ENCODE measurements around the gene MYD88. TPM values are rescaled to one million over a fixed set of nuclear protein-coding genes. Genes with fewer than 3 reads are reported as not detected.

The MYD88 gene
- total and polyA plus RNA-seq, 9 of the 15 experiments (the other 6 are each of a cell fraction or from before 2014, with no cell fraction given): 3.2 to 47.3 (median 27.6) TPM

- TF ChIP-seq, protein P1, sequence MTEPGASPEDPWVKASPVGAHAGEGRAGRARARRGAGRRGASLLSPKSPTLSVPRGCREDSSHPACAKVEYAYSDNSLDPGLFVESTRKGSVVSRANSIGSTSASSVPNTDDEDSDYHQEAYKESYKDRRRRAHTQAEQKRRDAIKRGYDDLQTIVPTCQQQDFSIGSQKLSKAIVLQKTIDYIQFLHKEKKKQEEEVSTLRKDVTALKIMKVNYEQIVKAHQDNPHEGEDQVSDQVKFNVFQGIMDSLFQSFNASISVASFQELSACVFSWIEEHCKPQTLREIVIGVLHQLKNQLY (CRISPR knock-in tag; conservative IDR thresholded peaks at IDR 0.05): no peak; a peak in 1 of 4 replicates
- TF ChIP-seq ZNF133 (CRISPR knock-in tag; IDR thresholded peaks at IDR 0.05) (0 out of 2 replicates have a peak, but pooled peaks have one; percentile 69), RNF2 (IDR thresholded peaks at IDR 0.05) (no peak), ADNP (tag; IDR thresholded peaks at IDR 0.05) (no peak), TEAD1 (CRISPR knock-in tag; IDR thresholded peaks at IDR 0.05) (peak in 1 of 2 experiments; percentile 74; a peak in 2 of 4 replicates), ZNF324 (CRISPR knock-in tag; IDR thresholded peaks at IDR 0.05) (no peak), AFF1 (IDR thresholded peaks at IDR 0.05; ENCODE audit: low read depth in 1 of 2, partially characterized antibody in 2 of 2) (no peak), SAFB2 (IDR thresholded peaks at IDR 0.05; ENCODE audit: borderline replicate concordance, low read depth, low read length, severe bottlenecking) (no peak), NFRKB (IDR thresholded peaks at IDR 0.05; ENCODE audit: low read depth) (no peak), PATZ1 (CRISPR knock-in tag; IDR thresholded peaks at IDR 0.05; ENCODE audit: borderline replicate concordance) (no peak), CSDE1 (IDR thresholded peaks at IDR 0.05) (no peak), PTTG1 (tag; IDR thresholded peaks at IDR 0.05; ENCODE audit: low read depth) (no peak), NELFE (IDR thresholded peaks at IDR 0.05; ENCODE audit: insufficient read depth, insufficient read length) (no peak), ZFP1 (CRISPR knock-in tag; IDR thresholded peaks at IDR 0.05) (0 out of 2 replicates have a peak, but pooled peaks have one; percentile 19), SNAPC5 (CRISPR knock-in tag; IDR thresholded peaks at IDR 0.05) (no peak), ZNF212 (CRISPR knock-in tag; IDR thresholded peaks at IDR 0.05) (peak; percentile 84; the same call in 1 of the 2 replicates), ZKSCAN8 (CRISPR knock-in tag; IDR thresholded peaks at IDR 0.05) (no peak), ZNF766 (CRISPR knock-in tag; conservative IDR thresholded peaks at IDR 0.05) (no peak), CGGBP1 (CRISPR knock-in tag; IDR thresholded peaks at IDR 0.05) (no peak), ARNT (IDR thresholded peaks at IDR 0.05) (no peak), TRIM24 (IDR thresholded peaks at IDR 0.05) (no peak)
Measured at GRCh38 chr3:38136777-38137614, 1.5 kb upstream of the MYD88 start, which contains the start of gene ACAA1 (continued).
